Lower lobe of right lung (tissue), 2 donors: Measurements from ENCODE around the gene JTB. TPM values are rescaled to one million over a fixed set of nuclear protein-coding genes. Genes with fewer than 3 reads are reported as not detected.

ENCODE experiments used
- ATAC-seq, 2 donors: fragments of 200-7000 bp; cut with Tn5 transposase; one replicate each; pipeline ENCODE4 v1.9.1; 2020 to 2022; ENCODE audit warnings: mild to moderate bottlenecking in 2 of 2, moderate library complexity in 2 of 2
- DNase-seq: peaks from one replicate; pipeline ENCODE4 v3.0.0-alpha.2; 2020
- H3K27ac ChIP-seq: fragments of 200-600 bp; one replicate; pipeline ENCODE4 v1.8.0; 2022
- H3K27me3 ChIP-seq: fragments of 200-600 bp; one replicate; pipeline ENCODE4 v1.8.0; 2022; ENCODE audit warnings: low read depth
- H3K36me3 ChIP-seq: fragments of 200-600 bp; one replicate; pipeline ENCODE4 v1.8.0; 2022; ENCODE audit warnings: mild to moderate bottlenecking
- H3K4me1 ChIP-seq: fragments of 200-600 bp; one replicate; pipeline ENCODE4 v1.8.0; 2022
- H3K4me3 ChIP-seq: fragments of 200-600 bp; one replicate; pipeline ENCODE4 v1.8.0; 2022; ENCODE audit warnings: mild to moderate bottlenecking
- H3K9me3 ChIP-seq: fragments of 200-600 bp; one replicate; pipeline ENCODE4 v1.8.0; 2022
- CTCF ChIP-seq: fragments of 200-600 bp; IDR thresholded peaks from one replicate; pipeline ENCODE4 v1.8.0; 2022; ENCODE audit warnings: antibody characterized with exemption, mild to moderate bottlenecking
- intact Hi-C: fragments of 100-400 bp; cut with DNase I; formaldehyde crosslinking; loops from one replicate; pipeline ENCODE4 v1.11.0; 2022
- total RNA-seq: library from RNA; stranded (reverse); fragmentation: NEBNext Ultra II Directional; extraction: Animal tissue kit (Norgen Biotek cat#: 25700); gene quantifications from one replicate; pipeline ENCODE4 v1.2.1, GENCODE V29; 2021
- donor health status: DM: no; HTN: yes; CAD: no; lungs with severe emphysema.

Gene JTB
- total RNA-seq, 1 donor from 2014 or later, result 121 TPM

- intact Hi-C loops, result no loop called here
- no peak for TF ChIP-seq CTCF
- Histone ChIP-seq H3K9me3 (no peaks in the 10 kb centered on the region), H3K27ac (peak overlapping the region; percentile 93), H3K27me3 (no peaks in the 10 kb centered on the region), H3K4me3 (peak overlapping the region; percentile 88), H3K36me3 (peaks cover 66% of the 10 kb centered on the region), H3K4me1 (peaks cover 34% of the 10 kb centered on the region)
- DNase-seq (no peak), ATAC-seq (no peak)
Measured at GRCh38 chr1:153944005-153944826, 33.3 kb downstream of the JTB start.

GRCh38 chr1:153942766-153943549 lies 34.5 kb downstream of the JTB start:
- Histone ChIP-seq H3K27me3 (no peaks in the 10 kb centered on the region), H3K4me1 (peaks cover 34% of the 10 kb centered on the region), H3K9me3 (no peaks in the 10 kb centered on the region), H3K27ac (no peak overlapping the region), H3K4me3 (no peak overlapping the region), H3K36me3 (peaks cover 66% of the 10 kb centered on the region)
- no peak for ATAC-seq
- DNase-seq, result no peak
- intact Hi-C loops, result no loop called here
- TF ChIP-seq CTCF, result no peak

GRCh38 chr1:153941826-153942725 lies 35.4 kb downstream of the JTB start:
- no peaks in the 10 kb centered on the region for H3K27me3 ChIP-seq
- TF ChIP-seq CTCF, result no peak
- no peak overlapping the region for H3K27ac ChIP-seq
- H3K36me3 ChIP-seq, result peaks cover 68% of the 10 kb centered on the region
- H3K4me3 ChIP-seq, result no peak overlapping the region
- intact Hi-C loops, result no loop called here
- H3K4me1 ChIP-seq, result peaks cover 29% of the 10 kb centered on the region
- ATAC-seq (no peak), DNase-seq (no peak)
- H3K9me3 ChIP-seq, result no peaks in the 10 kb centered on the region

GRCh38 chr1:153940756-153941155 lies 36.7 kb downstream of the JTB start:
- H3K4me3 ChIP-seq, result no peak overlapping the region
- H3K36me3 ChIP-seq, result peaks cover 81% of the 10 kb centered on the region
- peaks cover 24% of the 10 kb centered on the region for H3K4me1 ChIP-seq
- TF ChIP-seq CTCF, result no peak
- no peaks in the 10 kb centered on the region for H3K9me3 ChIP-seq
- no peaks in the 10 kb centered on the region for H3K27me3 ChIP-seq
- no peak for DNase-seq
- intact Hi-C loops, result no loop called here
- no peak overlapping the region for H3K27ac ChIP-seq
- ATAC-seq, result no peak

GRCh38 chr1:153939476-153939875 lies 38.0 kb downstream of the JTB start:
- H3K36me3 ChIP-seq, result peaks cover 94% of the 10 kb centered on the region
- no peaks in the 10 kb centered on the region for H3K9me3 ChIP-seq
- no peak overlapping the region for H3K27ac ChIP-seq
- ATAC-seq, result no peak
- intact Hi-C loops, result no loop called here
- TF ChIP-seq CTCF, result no peak
- peaks cover 15% of the 10 kb centered on the region for H3K4me1 ChIP-seq
- H3K4me3 ChIP-seq, result no peak overlapping the region
- no peaks in the 10 kb centered on the region for H3K27me3 ChIP-seq
- no peak for DNase-seq
